CD4-positive, alpha-beta T cell treated with Interleukin-4 for 1 hour (primary cell): ENCODE results near the gene HEATR9.

Source experiments
- DNase-seq, 2 donors: peaks; one replicate each; pipeline ENCODE4 v3.0.0-alpha.2; 2020 to 2022

The HEATR9 gene

GRCh38 chr17:35807371-35808144, 61.1 kb downstream of the HEATR9 start:
- no peak for DNase-seq
